GM18868 (cell line): Measurements from ENCODE around the gene ZNF888.
"Not testable (repeated sequence)": the region's sequence is repeated elsewhere in the genome, so short reads cannot be mapped to it uniquely, and the experiment has no call there.

ENCODE experiments used
- ATAC-seq: cut with Tn5 transposase; IDR thresholded peaks from one replicate; pipeline ENCODE4 v1.9.1; 2021; ENCODE audit warnings: mild to moderate bottlenecking, moderate library complexity; ENCODE audit not compliant: unreplicated experiment

Gene ZNF888

GRCh38 chr19:52889931-52890330 is 33.3 kb downstream of the ZNF888 start:
- no peak for ATAC-seq

GRCh38 chr19:52889076-52889475 is 34.2 kb downstream of the ZNF888 start:
- ATAC-seq: no peak

- ATAC-seq: no peak
Observed at GRCh38 chr19:52880895-52881389, 42.3 kb downstream of the ZNF888 start.

- ATAC-seq: not testable (repeated sequence)
Observed at GRCh38 chr19:52872996-52873395, 50.2 kb downstream of the ZNF888 start.

GRCh38 chr19:52871466-52871865 is 51.8 kb downstream of the ZNF888 start:
- no peak for ATAC-seq

- not testable (repeated sequence) for ATAC-seq
Observed at GRCh38 chr19:52868031-52868430, 55.2 kb downstream of the ZNF888 start.

DNA sequence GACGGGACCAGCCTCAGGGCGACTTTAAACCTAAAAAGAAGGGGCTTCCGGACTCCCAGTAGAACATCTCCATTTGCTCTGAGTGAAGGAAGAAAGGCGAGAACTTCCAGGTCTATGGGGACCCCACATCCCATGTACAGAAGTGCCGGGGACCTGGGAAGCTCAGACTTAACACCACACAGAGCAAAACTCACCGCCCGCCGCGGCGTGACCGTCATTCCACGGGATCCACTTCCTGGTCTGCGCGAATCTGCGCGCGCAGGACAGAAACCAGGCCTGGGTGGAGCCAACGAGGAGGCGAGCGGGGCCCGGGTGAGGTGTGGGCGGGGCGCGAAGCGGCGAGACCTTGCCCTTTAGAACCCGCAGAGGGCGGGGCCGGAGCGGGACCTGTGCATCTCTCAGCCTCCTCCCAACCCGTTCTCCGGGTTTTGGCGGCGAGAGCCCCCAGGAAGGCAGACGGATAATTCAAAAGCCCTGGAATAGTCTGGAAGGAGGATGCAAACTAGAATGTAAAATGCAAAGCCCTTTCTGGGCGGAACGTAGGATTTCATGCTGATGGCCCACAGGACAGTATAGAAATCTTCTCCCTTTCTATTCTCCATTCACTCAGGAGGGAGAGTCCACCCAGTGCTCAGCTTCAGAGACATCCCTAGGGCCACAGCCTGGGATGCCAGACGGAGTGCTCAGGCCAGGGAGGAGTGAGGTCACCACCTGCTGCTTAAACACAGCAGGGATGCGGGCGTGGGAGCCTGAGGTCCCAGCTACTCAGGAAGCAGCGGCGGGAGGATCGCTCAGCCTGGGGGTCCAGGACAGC is 65.6 kb downstream of the ZNF888 start, which contains the start of gene ZNF468:
TSS of gene ZNF468 (minus strand) at position 242 of the 814 bp plus-strand sequence. CDS start 3,347 bp downstream, outside the sequence.
- peak; percentile 95 for ATAC-seq

DNA sequence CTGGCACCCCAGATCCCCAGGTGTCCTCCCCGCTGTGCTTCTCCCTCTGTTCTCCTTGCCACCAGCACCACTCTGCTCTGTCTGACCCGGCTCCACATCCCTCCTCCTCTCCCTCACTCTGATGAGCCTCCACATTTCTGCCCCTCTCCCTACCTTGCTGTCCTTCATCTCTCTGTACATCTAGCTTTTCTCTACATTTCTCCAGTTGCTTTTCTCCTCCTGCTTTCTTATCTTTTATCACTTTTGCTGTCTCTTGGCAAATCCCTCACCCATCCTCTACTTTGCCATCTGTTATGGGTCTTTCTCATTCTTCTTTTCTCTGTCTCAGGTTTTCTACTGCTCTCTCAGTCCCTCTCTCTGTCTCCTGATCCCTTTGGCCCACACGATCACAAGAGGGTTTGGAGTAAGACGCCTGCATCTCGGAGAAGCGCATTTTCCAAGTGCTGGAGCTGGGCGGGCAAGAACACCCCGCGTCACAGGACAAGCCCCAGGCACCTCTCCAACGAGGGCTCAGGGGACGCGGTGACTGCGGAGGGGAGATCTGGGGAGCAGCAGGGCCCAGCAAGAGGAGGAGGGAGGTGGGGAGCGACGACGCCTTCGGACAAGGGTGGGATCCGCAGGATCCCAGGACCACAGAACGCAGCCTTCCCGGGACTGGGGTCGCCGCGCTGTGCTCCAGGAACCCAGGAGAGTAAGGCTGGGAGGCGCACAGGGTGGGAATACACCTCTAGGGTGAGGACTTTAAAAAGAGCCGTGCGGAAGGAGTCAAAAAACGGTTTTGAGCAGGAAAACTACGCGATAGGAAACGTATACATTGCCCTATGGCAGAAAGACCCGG is 66.5 kb downstream of the ZNF888 start:
- peak; percentile 10 for ATAC-seq
